Breast epithelium (tissue), 3 donors: ENCODE measurements around the gene ZG16.

Source experiments
- CTCF ChIP-seq, 3 donors: fragments of 450-650 bp; IDR thresholded peaks; one replicate each; pipeline ENCODE4 v1.5.1; 2016 to 2017; ENCODE audit warnings: antibody characterized with exemption in 3 of 3, mild to moderate bottlenecking in 3 of 3, moderate library complexity in 3 of 3
- POLR2A ChIP-seq: fragments of 450-650 bp; IDR thresholded peaks from one replicate; pipeline ENCODE4 v1.6.1; 2016; ENCODE audit warnings: antibody characterized with exemption, mild to moderate bottlenecking, moderate library complexity
- POLR2AphosphoS5 ChIP-seq, 3 donors: sonication (generic); formaldehyde crosslinking; IDR thresholded peaks; one replicate each; pipeline ENCODE4 v1.6.1; 2017; ENCODE audit warnings: antibody characterized with exemption in 3 of 3

GRCh38 chr16:29826342-29826695, 48.3 kb downstream of the ZG16 start:
- TF ChIP-seq POLR2A (no peak), CTCF (IDR thresholded peaks at IDR 0.05) (no peak), POLR2AphosphoS5 (IDR thresholded peaks at IDR 0.05) (no peak)
